IMR-90 (cell line): ENCODE results near the gene NAPSA. TPM values are rescaled to one million over a fixed set of nuclear protein-coding genes. Genes with fewer than 3 reads are reported as not detected.

Experiments
- ATAC-seq: fragments of 200-7000 bp; cut with Tn5 transposase; 2 replicates; pipeline ENCODE4 v1.9.1; 2020; ENCODE audit warnings: low read depth, mild to moderate bottlenecking, moderate library complexity
- BruUV-seq: library from RNA; stranded (reverse); fragments of 400-500 nt; replicated peaks from 2 replicates; lab custom pipeline; 2021; lab: Mats Ljungman, UMichigan
- CTCF ChIA-PET: fragments of 300-600 bp; formaldehyde crosslinking; extraction: SDS; loops from one replicate; lab custom pipeline; 2021; ENCODE audit warnings: antibody characterized with exemption; lab: Yijun Ruan, JAX
- POLR2A ChIA-PET: fragments of 300-600 bp; sonication (Branson Sonifier 250); formaldehyde crosslinking; loops from one replicate; lab custom pipeline; 2022; ENCODE audit warnings: antibody characterized with exemption; ENCODE audit not compliant: unreplicated experiment; lab: Charles Lee
- DNase-seq: peaks from one replicate; pipeline ENCODE4 v3.0.0; 2013
- H2AFZ ChIP-seq: replicated peaks from 2 replicates; pipeline ENCODE3; 2013; ENCODE audit warnings: low read length, mild to moderate bottlenecking; ENCODE audit not compliant: poor library complexity
- H2AK5ac ChIP-seq: 2 replicates; pipeline ENCODE4 v1.6.1; 2013; ENCODE audit warnings: low read depth, low read length, inconsistent platforms
- H2AK9ac ChIP-seq: replicated peaks from 2 replicates; pipeline ENCODE3; 2013; ENCODE audit warnings: mild to moderate bottlenecking, low read depth, low read length, moderate library complexity; ENCODE audit not compliant: poor library complexity
- H2BK120ac ChIP-seq: 2 replicates; pipeline ENCODE4 v1.6.1; 2013; ENCODE audit warnings: low read depth, low read length, inconsistent platforms
- H2BK15ac ChIP-seq: 3 replicates; pipeline ENCODE4 v1.6.1; 2013; ENCODE audit warnings: low read depth, low read length, inconsistent platforms
- H2BK20ac ChIP-seq: 2 replicates; pipeline ENCODE4 v1.6.1; 2013; ENCODE audit warnings: low read depth, mild to moderate bottlenecking, inconsistent platforms, low read length, moderate library complexity
- H2BK5ac ChIP-seq: 2 replicates; pipeline ENCODE4 v1.6.1; 2013; ENCODE audit warnings: mild to moderate bottlenecking, low read depth, low read length, inconsistent platforms; ENCODE audit not compliant: poor library complexity, severe bottlenecking
- H3K14ac ChIP-seq: replicated peaks from 2 replicates; pipeline ENCODE4 v1.6.1; 2013; ENCODE audit warnings: low read depth, low read length, inconsistent platforms
- H3K18ac ChIP-seq: 2 replicates; pipeline ENCODE4 v1.6.1; 2013; ENCODE audit warnings: low read depth, low read length, control low read depth
- H3K23ac ChIP-seq: 2 replicates; pipeline ENCODE4 v1.6.1; 2013; ENCODE audit warnings: low read depth, low read length, inconsistent platforms
- H3K27ac ChIP-seq: 2 replicates; pipeline ENCODE4 v1.5.1; 2013; ENCODE audit warnings: mild to moderate bottlenecking, control low read depth, low read length; ENCODE audit not compliant: insufficient read depth
- H3K27me3 ChIP-seq: 2 replicates; pipeline ENCODE4 v1.6.1; 2013; ENCODE audit warnings: low read length; ENCODE audit not compliant: control insufficient read depth, insufficient read depth
- H3K36me3 ChIP-seq: 2 replicates; pipeline ENCODE4 v1.6.1; 2013; ENCODE audit warnings: low read length, mixed read lengths; ENCODE audit not compliant: control insufficient read depth, insufficient read depth
- H3K4ac ChIP-seq: 2 replicates; pipeline ENCODE4 v1.6.1; 2013; ENCODE audit warnings: low read depth, low read length, inconsistent platforms
- H3K4me1 ChIP-seq: 2 replicates; pipeline ENCODE4 v1.6.1; 2013; ENCODE audit warnings: low read length, mixed read lengths; ENCODE audit not compliant: control insufficient read depth, insufficient read depth
- H3K4me2 ChIP-seq: 2 replicates; pipeline ENCODE4 v1.6.1; 2013; ENCODE audit warnings: low read depth, mild to moderate bottlenecking, control low read depth, low read length, moderate library complexity
- H3K4me3 ChIP-seq: 2 replicates; pipeline ENCODE4 v1.5.1; 2013; ENCODE audit warnings: low read depth, mild to moderate bottlenecking, control low read depth, low read length, moderate library complexity; ENCODE audit not compliant: insufficient read depth
- H3K56ac ChIP-seq: 2 replicates; pipeline ENCODE4 v1.6.1; 2013; ENCODE audit warnings: low read length, inconsistent platforms; ENCODE audit not compliant: insufficient read depth; ENCODE audit errors: extremely low read depth
- H3K79me1 ChIP-seq, 2 experiments: 2 replicates each; pipeline ENCODE4 v1.6.1; 2013; ENCODE audit warnings: low read length in 2 of 2, inconsistent platforms in 1 of 2, low read depth in 1 of 2
- H3K9ac ChIP-seq: 2 replicates; pipeline ENCODE4 v1.6.1; 2013; ENCODE audit warnings: low read depth, low read length, control low read depth
- H3K9me1 ChIP-seq: 2 replicates; pipeline ENCODE4 v1.6.1; 2013; ENCODE audit warnings: low read length, inconsistent platforms; ENCODE audit not compliant: insufficient read depth
- H3K9me3 ChIP-seq: 2 replicates; pipeline ENCODE4 v1.6.1; 2013; ENCODE audit warnings: low read length; ENCODE audit not compliant: control insufficient read depth, insufficient read depth
- H4K20me1 ChIP-seq: 2 replicates; pipeline ENCODE4 v1.6.1; 2013; ENCODE audit warnings: low read length, inconsistent platforms; ENCODE audit not compliant: insufficient read depth
- H4K5ac ChIP-seq: 2 replicates; pipeline ENCODE4 v1.6.1; 2013; ENCODE audit warnings: mild to moderate bottlenecking, low read depth, low read length, control low read depth
- H4K8ac ChIP-seq, 2 experiments: 2 replicates each; pipeline ENCODE4 v1.6.1; 2013; ENCODE audit warnings: low read depth in 2 of 2, low read length in 2 of 2, control low read depth in 1 of 2, inconsistent platforms in 1 of 2
- H4K91ac ChIP-seq: 2 replicates; pipeline ENCODE4 v1.6.1; 2013; ENCODE audit warnings: low read depth, low read length, inconsistent platforms; ENCODE audit not compliant: insufficient read depth
- BHLHE40 ChIP-seq: fragments of 150-350 bp; IDR thresholded peaks from 2 replicates; pipeline ENCODE4 v1.6.1; 2016; ENCODE audit warnings: mild to moderate bottlenecking, low read depth, low read length
- CEBPB ChIP-seq: IDR thresholded peaks from 2 replicates; pipeline ENCODE4 v1.6.1; 2012; ENCODE audit warnings: low read depth, low read length, improper control_type of control experiment
- CTCF ChIP-seq: conservative IDR thresholded peaks from 2 replicates; pipeline ENCODE4 v1.5.1; 2012; ENCODE audit warnings: mild to moderate bottlenecking, low read depth, low read length, improper control_type of control experiment
- ELK1 ChIP-seq: fragments of 150-350 bp; IDR thresholded peaks from 2 replicates; pipeline ENCODE4 v1.6.1; 2016; ENCODE audit warnings: low read depth, mild to moderate bottlenecking, low read length, moderate library complexity, borderline replicate concordance
- FOS ChIP-seq: fragments of 150-350 bp; IDR thresholded peaks from 2 replicates; pipeline ENCODE4 v1.6.1; 2016; ENCODE audit warnings: low read depth, low read length
- MAZ ChIP-seq: IDR thresholded peaks from 2 replicates; pipeline ENCODE4 v1.6.1; 2012; ENCODE audit warnings: low read depth, mild to moderate bottlenecking, low read length, improper control_type of control experiment, moderate library complexity, borderline replicate concordance
- MXI1 ChIP-seq: IDR thresholded peaks from 2 replicates; pipeline ENCODE4 v1.6.1; 2012; ENCODE audit warnings: low read depth, mild to moderate bottlenecking, low read length, moderate library complexity, borderline replicate concordance
- NFE2L2 ChIP-seq: fragments of 150-350 bp; IDR thresholded peaks from 2 replicates; pipeline ENCODE4 v1.6.1; 2016; ENCODE audit warnings: low read depth, mild to moderate bottlenecking, low read length
- RAD21 ChIP-seq: IDR thresholded peaks from 2 replicates; pipeline ENCODE4 v1.6.1; 2012; ENCODE audit warnings: low read length, improper control_type of control experiment
- RCOR1 ChIP-seq: IDR thresholded peaks from 2 replicates; pipeline ENCODE4 v1.6.1; 2012; ENCODE audit warnings: mild to moderate bottlenecking, low read length, improper control_type of control experiment; ENCODE audit not compliant: insufficient replicate concordance
- RFX5 ChIP-seq: IDR thresholded peaks from 2 replicates; pipeline ENCODE4 v1.8.0; 2012; ENCODE audit warnings: low read depth, mild to moderate bottlenecking, low read length, moderate library complexity
- SMC3 ChIP-seq: fragments of 150-350 bp; IDR thresholded peaks from 2 replicates; pipeline ENCODE4 v1.6.1; 2016; ENCODE audit warnings: low read depth, mild to moderate bottlenecking, antibody characterized with exemption, low read length, moderate library complexity
- WGBS, 2 experiments: methylation state at CpG; one replicate each; pipeline versions ENCODE4 v1.1.5 to v1.1.7; 2013; ENCODE audit warnings: missing lambda C conversion rate in 2 of 2; ENCODE audit not compliant: insufficient read length in 1 of 2; ENCODE audit errors: extremely low coverage in 2 of 2; 5-methylcytosine and 5-hydroxymethylcytosine counted together
- dilution Hi-C: fragments of 300-500 bp; cut with HindIII; formaldehyde crosslinking; loops from one replicate; pipeline ENCODE4 v1.14.3; 2018; ENCODE audit warnings: low sequenced_read_pairs; ENCODE audit not compliant: unreplicated experiment
- in situ Hi-C: fragments of 300-500 bp; cut with MboI; formaldehyde crosslinking; loops from 3 replicates; pipeline ENCODE4 v1.14.3; 2019; ENCODE audit warnings: low sequenced_read_pairs, inconsistent platforms, mixed read lengths
- intact Hi-C: fragments of 100-400 bp; cut with micrococcal nuclease; formaldehyde crosslinking; loops from 2 replicates; pipeline ENCODE4 v1.10.0; 2022
- polyA plus RNA-seq, 3 experiments: library from polyadenylated mRNA; depleted of rRNA; stranded (reverse); fragments of >200 nt; gene quantifications; 2 replicates each; pipeline ENCODE4 v1.2.3, GENCODE V29; 2012; ENCODE audit warnings: low replicate concordance in 1 of 3
- total RNA-seq: library from RNA; depleted of rRNA; stranded (reverse); fragments of >200 nt; gene quantifications from 2 replicates; pipeline ENCODE4 v1.2.3, GENCODE V29; 2012
- TF ChIP-seq, protein P1 (sequence below): fragments of 150-350 bp; IDR thresholded peaks from 2 replicates; pipeline ENCODE4 v1.6.1; 2017; ENCODE audit warnings: mild to moderate bottlenecking, antibody characterized with exemption, low read length, low read depth

The NAPSA gene
- total and polyA plus RNA-seq, 2 of the 4 experiments (the other 2 are of a cell fraction), result 0.39 TPM; not detected in 1

- H4K91ac ChIP-seq, result no peak overlapping the region
- TF ChIP-seq FOS (no peak), RFX5 (no peak), CTCF (no peak), CEBPB (no peak), RAD21 (no peak), MAZ (no peak), ELK1 (no peak), MXI1 (no peak), SMC3 (no peak), NFE2L2 (no peak), RCOR1 (no peak), BHLHE40 (no peak)
- TF ChIP-seq, protein P1, sequence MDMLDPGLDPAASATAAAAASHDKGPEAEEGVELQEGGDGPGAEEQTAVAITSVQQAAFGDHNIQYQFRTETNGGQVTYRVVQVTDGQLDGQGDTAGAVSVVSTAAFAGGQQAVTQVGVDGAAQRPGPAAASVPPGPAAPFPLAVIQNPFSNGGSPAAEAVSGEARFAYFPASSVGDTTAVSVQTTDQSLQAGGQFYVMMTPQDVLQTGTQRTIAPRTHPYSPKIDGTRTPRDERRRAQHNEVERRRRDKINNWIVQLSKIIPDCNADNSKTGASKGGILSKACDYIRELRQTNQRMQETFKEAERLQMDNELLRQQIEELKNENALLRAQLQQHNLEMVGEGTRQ, result no peak
- H3K4me2 ChIP-seq, result no peak overlapping the region
- H3K4me1 ChIP-seq, result no peaks in the 10 kb centered on the region
- H3K27me3 ChIP-seq, result no peaks in the 10 kb centered on the region
- no peak overlapping the region for H3K23ac ChIP-seq
- no peak overlapping the region for H3K4me3 ChIP-seq
- no peak overlapping the region for H3K18ac ChIP-seq
- DNase-seq (no peak), ATAC-seq (no peak)
- no peak overlapping the region for H2AK5ac ChIP-seq
- H4K20me1 ChIP-seq, result peaks cover 3% of the 10 kb centered on the region; the same call in 1 of the 2 replicates
- H3K79me1 ChIP-seq, result peaks cover 0 to 6% of the 10 kb centered on the region in 2 experiments; a peak in 2 of 4 replicates
- no peak overlapping the region for H4K5ac ChIP-seq
- no TSS peak for BruUV-seq
- no peak overlapping the region for H4K8ac ChIP-seq
- no peak overlapping the region for H2AFZ ChIP-seq
- ChIA-PET CTCF (no interaction called here), POLR2A (no interaction called here)
- no peak overlapping the region for H2BK5ac ChIP-seq
- no peaks in the 10 kb centered on the region; the same call in 1 of the 2 replicates for H3K9me1 ChIP-seq
- H3K9me3 ChIP-seq, result no peaks in the 10 kb centered on the region
- dilution Hi-C loops (no loop called here), intact Hi-C loops (no loop called here), in situ Hi-C loops (no loop called here)
- H3K56ac ChIP-seq, result no peak overlapping the region
- H2BK120ac ChIP-seq, result no peak overlapping the region
- H3K14ac ChIP-seq, result no peak overlapping the region
- H3K9ac ChIP-seq, result no peak overlapping the region
- no peak overlapping the region for H2BK20ac ChIP-seq
- no peak overlapping the region for H3K4ac ChIP-seq
- WGBS, 2 experiments, result 97% methylated on average over 18 of the region's 41 CpGs; no CpG with 5 or more reads in 1 of the 2 experiments
- peaks cover 9% of the 10 kb centered on the region for H3K36me3 ChIP-seq
- no peak overlapping the region for H3K27ac ChIP-seq
- H2AK9ac ChIP-seq, result no peak overlapping the region
- no peak overlapping the region for H2BK15ac ChIP-seq
Observed at GRCh38 chr19:50402544-50403301, 37.3 kb upstream of the NAPSA start.
